Heart left ventricle (tissue), 16 donors: ENCODE results near the gene PDCD1. TPM values are rescaled to one million over a fixed set of nuclear protein-coding genes. Genes with fewer than 3 reads are reported as not detected.
A peak's percentile ranks its signal among the peaks of the same experiment; 100 is the strongest.

Experiments used
- ATAC-seq, 4 donors: fragments of 200-7000 bp; cut with Tn5 transposase; one replicate each; pipeline ENCODE4 v1.9.1; 2020 to 2022; ENCODE audit warnings: moderate library complexity in 4 of 4, mild to moderate bottlenecking in 3 of 4, moderate number of reproducible peaks in 1 of 4
- DNase-seq, 5 donors: peaks; one replicate each; pipeline ENCODE4 v3.0.0-alpha.2; 2020
- H3K27ac ChIP-seq, 12 donors: fragments of 200-600 bp; sonication (generic) in 4 of 12; one replicate each; pipeline versions ENCODE4 v1.5.0 to v1.8.0; 2016 to 2022; ENCODE audit warnings: mild to moderate bottlenecking in 2 of 12
- H3K27me3 ChIP-seq, 9 donors: fragments of 200-600 bp; sonication (generic) in 2 of 9; one replicate each; pipeline versions ENCODE4 v1.5.1 to v1.8.0; 2016 to 2022; ENCODE audit warnings: mild to moderate bottlenecking in 3 of 9
- H3K36me3 ChIP-seq, 9 donors: fragments of 200-600 bp; sonication (generic) in 2 of 9; one replicate each; pipeline versions ENCODE4 v1.5.0 to v1.8.0; 2018 to 2022; ENCODE audit warnings: mild to moderate bottlenecking in 2 of 9
- H3K4me1 ChIP-seq, 12 donors: fragments of 200-600 bp; sonication (generic) in 4 of 12; one replicate each; pipeline versions ENCODE4 v1.5.0 to v1.8.0; 2016 to 2022; ENCODE audit warnings: mild to moderate bottlenecking in 3 of 12
- H3K4me3 ChIP-seq, 12 donors: fragments of 200-600 bp; sonication (generic) in 4 of 12; one replicate each; pipeline versions ENCODE4 v1.5.0 to v1.8.0; 2017 to 2022; ENCODE audit warnings: mild to moderate bottlenecking in 9 of 12, moderate library complexity in 4 of 12
- H3K9me3 ChIP-seq, 12 donors: fragments of 200-600 bp; sonication (generic) in 4 of 12; one replicate each; pipeline versions ENCODE4 v1.5.0 to v1.8.0; 2016 to 2022; ENCODE audit warnings: mild to moderate bottlenecking in 1 of 12
- CTCF ChIP-seq, 12 donors: fragments of 200-600 bp; sonication (generic) in 4 of 12; IDR thresholded peaks; one replicate each; pipeline versions ENCODE4 v1.5.0 to v1.8.0; 2018 to 2022; ENCODE audit warnings: antibody characterized with exemption in 12 of 12, mild to moderate bottlenecking in 5 of 12
- POLR2A ChIP-seq, 2 donors: fragments of 450-650 bp; IDR thresholded peaks; one replicate each; pipeline ENCODE4 v1.6.1; 2017; ENCODE audit warnings: antibody characterized with exemption in 2 of 2, mild to moderate bottlenecking in 2 of 2, moderate library complexity in 2 of 2
- WGBS, 4 donors: extraction: QIAGEN DNeasy Blood & Tissue Kit in 2 of 4; methylation state at CpG; one replicate each; pipeline versions ENCODE4 v1.1.5 to v1.1.7; 2013 to 2018; 5-methylcytosine and 5-hydroxymethylcytosine counted together
- intact Hi-C, 10 donors: fragments of 100-400 bp; cut with DNase I; formaldehyde crosslinking; loops; one replicate each; pipeline versions ENCODE4 v1.11.1 to v1.14.2; 2022
- polyA plus RNA-seq, 2 donors: library from polyadenylated mRNA; stranded (reverse); fragments of 200-250 nt; gene quantifications; one replicate each; pipeline ENCODE4 v1.2.3, GENCODE V29; 2013
- total RNA-seq, 9 donors: library from RNA; depleted of rRNA in 2 of 9; stranded (reverse); fragments of >200 nt in 2 of 9; fragmentation: NEBNext Ultra II Directional in 3 of 9; extraction: Animal tissue kit (Norgen Biotek cat#: 25700) in 3 of 9; gene quantifications; one replicate each; pipeline versions ENCODE4 v1.1.0 to v1.2.4, GENCODE V29; 2016 to 2023
- donor health status: ischemic (EF 13 %, LVEDD 7.1; RV severe dilation, severe dysfunction).
- donor health status: healthy with polysubstance abuse.
- donor health status: DM: no; HTN: yes; CAD: no.
- donor health status: DM: no; HTN: no; CAD: no.
- donor health status: ischemic (EF 25% LVEDD 6.9; RV normal size, moderate dysfunction).
- donor health status: ischemic (EF 25% LVEDD 5.7; RV mildly dilated, moderate dysfunction).
- donor health status: healthy.
- donor health status: DM: yes; HTN: yes; CAD: no.
- donor health status: ischemic (EF 35%, LVEDD 5.7; RV mildly dilated, moderate dysfunction).
- donor health status: nonischemic (EF 11% LVEDD 7.7; RV severe dilation, severe dysfunction).
- donor health status: DM: yes; HTN: yes; CAD: no.
- donor health status: PGD.
- donor health status: ischemic (EF 29% LVEDD 5.4; RV normal size, mild dysfunction).
- donor health status: nonischemic (EF 23%, LVEDD 6.1; RV moderate dilation, normal function).

The PDCD1 gene
- total and polyA plus RNA-seq, 11 donors, result 0.27 to 7.6 (median 1.4) TPM

- H3K36me3 ChIP-seq, result no peaks in the 10 kb centered on the region
- intact Hi-C loops, result no loop called here
- DNase-seq (no peak), ATAC-seq (no peak)
- 86 to 95% (median 91%) methylated on average over 14 of the region's 14 CpGs for WGBS, 4 donors
- H3K4me1 ChIP-seq, result peaks cover 0 to 13% (median 0%) of the 10 kb centered on the region in 12 donors
- H3K4me3 ChIP-seq, result no peak overlapping the region
- peaks cover 0 to 32% (median 0%) of the 10 kb centered on the region in 9 donors for H3K27me3 ChIP-seq
- no peak overlapping the region for H3K27ac ChIP-seq
- H3K9me3 ChIP-seq, result no peaks in the 10 kb centered on the region
- TF ChIP-seq POLR2A (IDR thresholded peaks at IDR 0.05), result no peak
- TF ChIP-seq CTCF (IDR thresholded peaks at IDR 0.05), result no peak
Observed at GRCh38 chr2:241905716-241906377, 47.2 kb upstream of the PDCD1 start.

GRCh38 chr2:241904791-241905710 is 46.4 kb upstream of the PDCD1 start:
- Histone ChIP-seq H3K36me3 (no peaks in the 10 kb centered on the region), H3K27me3 (peaks cover 0 to 40% (median 0%) of the 10 kb centered on the region in 9 donors), H3K4me3 (no peak overlapping the region), H3K4me1 (peaks cover 0 to 18% (median under 1%) of the 10 kb centered on the region in 12 donors), H3K27ac (no peak overlapping the region), H3K9me3 (no peaks in the 10 kb centered on the region)
- TF ChIP-seq CTCF (IDR thresholded peaks at IDR 0.05) (no peak), POLR2A (IDR thresholded peaks at IDR 0.05) (no peak)
- WGBS, 4 donors, result 90 to 93% (median 91%) methylated on average over 28 to 29 of the region's 29 CpGs
- intact Hi-C loops, result no loop called here
- DNase-seq (peak in 1 of 5 donors; percentile 5), ATAC-seq (no peak)

- WGBS, 4 donors, result 90 to 93% (median 92%) methylated on average over 19 of the region's 19 CpGs
- intact Hi-C loops, result no loop called here
- no peak for TF ChIP-seq CTCF (IDR thresholded peaks at IDR 0.05)
- TF ChIP-seq POLR2A (IDR thresholded peaks at IDR 0.05), result no peak
Observed at GRCh38 chr2:241904011-241904718, 45.5 kb upstream of the PDCD1 start.

More at GRCh38 chr2:241904011-241904718, 45.5 kb upstream of the PDCD1 start:
- Histone ChIP-seq H3K4me3 (no peak overlapping the region), H3K27me3 (peaks cover 0 to 43% (median 0%) of the 10 kb centered on the region in 9 donors), H3K9me3 (no peaks in the 10 kb centered on the region), H3K27ac (no peak overlapping the region), H3K36me3 (no peaks in the 10 kb centered on the region), H3K4me1 (peaks cover 0 to 21% (median 4%) of the 10 kb centered on the region in 12 donors)
- peak in 1 of 5 donors; percentile 1 for DNase-seq
- ATAC-seq, result no peak
